ENCODE data around the gene RUNX3.

The RUNX3 gene

DNA sequence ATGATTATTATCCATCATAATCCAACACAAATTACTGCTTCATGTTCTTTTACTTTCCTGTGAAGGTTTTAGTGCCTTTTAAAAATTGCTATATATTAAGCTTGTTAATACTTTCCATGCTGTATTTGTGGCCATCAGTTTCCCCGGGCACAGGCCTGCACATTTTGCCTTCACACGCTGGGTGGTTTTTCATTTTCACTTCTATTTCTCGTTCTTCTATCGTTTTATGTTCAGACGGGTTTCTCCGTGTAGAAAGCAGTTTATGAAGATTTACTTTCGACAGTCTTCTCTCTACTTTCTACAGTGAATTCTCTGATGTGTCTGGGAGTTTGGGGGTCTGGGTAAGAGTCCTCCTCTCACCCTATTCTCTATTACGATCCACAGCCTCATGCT lies 9.5 kb downstream of the RUNX3 start:
- no peaks in the 10 kb centered on the region for H3K9me2 ChIP-seq (replicated peaks; ENCODE audit: control insufficient read depth, low read length)
- no peak overlapping the region for H3K27ac ChIP-seq (ENCODE audit: low read depth, low read length)
- H3K27me3 ChIP-seq (ENCODE audit: control insufficient read depth, low read length), result no peaks in the 10 kb centered on the region
- H3K4me3 ChIP-seq (ENCODE audit: low read length), result no peak overlapping the region
- peaks cover 58% of the 10 kb centered on the region for H3K36me3 ChIP-seq (ENCODE audit: control insufficient read depth, low read length)
- H4K20me1 ChIP-seq (ENCODE audit: control insufficient read depth, insufficient read depth, low read depth, low read length), result peaks cover 4% of the 10 kb centered on the region; the same call in 1 of the 2 replicates
- TF ChIP-seq EZH2phosphoT487 (IDR thresholded peaks at IDR 0.05; ENCODE audit: borderline replicate concordance, low read length) (no peak), CTCF (IDR thresholded peaks at IDR 0.05; ENCODE audit: low read depth, low read length, poor library complexity, severe bottlenecking) (no peak)
- no peak overlapping the region for H3K4me2 ChIP-seq (ENCODE audit: low read length)
- H3K4me1 ChIP-seq (ENCODE audit: control insufficient read depth, low read length), result peaks cover 24% of the 10 kb centered on the region
- peaks cover 24% of the 10 kb centered on the region for H3K79me2 ChIP-seq (ENCODE audit: control insufficient read depth, low read length)
- no peaks in the 10 kb centered on the region for H3K9me3 ChIP-seq (ENCODE audit: control insufficient read depth, insufficient read depth, low read length)
- no peaks in the 10 kb centered on the region for H3F3A ChIP-seq (ENCODE audit: control insufficient read depth, insufficient read depth)

DNA sequence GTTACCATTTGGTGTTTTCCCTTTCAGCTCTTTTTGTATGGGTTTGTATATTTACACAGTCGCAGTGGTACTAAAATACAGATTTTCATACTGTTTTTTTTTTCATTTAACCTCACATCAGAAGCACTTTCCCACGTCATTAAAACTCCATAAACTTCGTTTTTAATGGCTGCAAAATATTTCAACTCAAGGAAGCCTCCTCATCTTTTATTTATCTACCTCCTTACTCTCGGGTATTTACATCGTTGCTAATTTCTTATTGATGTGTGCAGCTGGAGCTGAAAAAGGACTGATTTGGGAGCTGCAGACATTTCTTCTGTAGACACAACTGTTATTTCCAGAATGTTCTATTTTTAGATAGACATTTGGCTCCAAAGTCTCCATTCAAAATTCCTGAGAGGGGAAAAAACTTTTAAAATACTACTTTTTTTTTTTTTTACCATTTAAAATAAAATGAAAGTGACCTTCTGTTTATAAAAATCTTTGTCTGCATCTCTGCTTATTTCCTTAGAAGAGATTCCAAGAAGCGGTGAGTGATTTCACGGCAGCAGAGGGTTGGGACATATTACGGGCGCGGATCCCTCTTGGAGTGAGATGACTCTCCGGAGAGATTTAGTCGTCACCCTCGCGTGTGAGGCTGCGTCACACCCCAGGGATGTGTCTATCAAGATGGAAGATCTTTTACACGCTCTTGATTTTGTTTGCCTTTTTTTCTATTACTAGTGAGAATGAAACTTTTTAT lies 10.1 kb downstream of the RUNX3 start:
- Histone ChIP-seq H3K36me3 (ENCODE audit: control insufficient read depth, low read length) (peaks cover 52% of the 10 kb centered on the region), H3K79me2 (ENCODE audit: control insufficient read depth, low read length) (peaks cover 18% of the 10 kb centered on the region)

GRCh38 chr1:24918995-24919605 lies 11.0 kb downstream of the RUNX3 start:
- H3K36me3 ChIP-seq (ENCODE audit: control insufficient read depth, low read length), result peaks cover 51% of the 10 kb centered on the region
- no peaks in the 10 kb centered on the region for H4K20me1 ChIP-seq (ENCODE audit: control insufficient read depth, insufficient read depth, low read depth, low read length)
- peaks cover 12% of the 10 kb centered on the region for H3K79me2 ChIP-seq (ENCODE audit: control insufficient read depth, low read length)
- no peaks in the 10 kb centered on the region for H3K9me2 ChIP-seq (replicated peaks; ENCODE audit: control insufficient read depth, low read length)
- H3F3A ChIP-seq (ENCODE audit: control insufficient read depth, insufficient read depth), result no peaks in the 10 kb centered on the region
- H3K4me3 ChIP-seq (ENCODE audit: low read length), result no peak overlapping the region
- no peak for TF ChIP-seq CTCF (IDR thresholded peaks at IDR 0.05; ENCODE audit: low read depth, low read length, poor library complexity, severe bottlenecking)
- peaks cover 9% of the 10 kb centered on the region for H3K4me1 ChIP-seq (ENCODE audit: control insufficient read depth, low read length)
- H3K27ac ChIP-seq (ENCODE audit: low read depth, low read length), result no peak overlapping the region
- H3K4me2 ChIP-seq (ENCODE audit: low read length), result no peak overlapping the region
- H3K9me3 ChIP-seq (ENCODE audit: control insufficient read depth, insufficient read depth, low read length), result no peaks in the 10 kb centered on the region
- H3K27me3 ChIP-seq (ENCODE audit: control insufficient read depth, low read length), result no peaks in the 10 kb centered on the region

More for the DNA sequence above, 10.1 kb downstream of the RUNX3 start:
- no peak overlapping the region for H3K27ac ChIP-seq (ENCODE audit: low read depth, low read length)
- H4K20me1 ChIP-seq (ENCODE audit: control insufficient read depth, insufficient read depth, low read depth, low read length), result no peaks in the 10 kb centered on the region
- no peak overlapping the region for H3K4me2 ChIP-seq (ENCODE audit: low read length)
- H3K9me2 ChIP-seq (replicated peaks; ENCODE audit: control insufficient read depth, low read length), result no peaks in the 10 kb centered on the region
- H3F3A ChIP-seq (ENCODE audit: control insufficient read depth, insufficient read depth), result no peaks in the 10 kb centered on the region
- H3K4me3 ChIP-seq (ENCODE audit: low read length), result no peak overlapping the region
- no peaks in the 10 kb centered on the region for H3K9me3 ChIP-seq (ENCODE audit: control insufficient read depth, insufficient read depth, low read length)
- TF ChIP-seq CTCF (IDR thresholded peaks at IDR 0.05; ENCODE audit: low read depth, low read length, poor library complexity, severe bottlenecking), result no peak
- TF ChIP-seq EZH2phosphoT487 (IDR thresholded peaks at IDR 0.05; ENCODE audit: borderline replicate concordance, low read length), result no peak
- H3K27me3 ChIP-seq (ENCODE audit: control insufficient read depth, low read length), result no peaks in the 10 kb centered on the region
- H3K4me1 ChIP-seq (ENCODE audit: control insufficient read depth, low read length), result peaks cover 18% of the 10 kb centered on the region
